Measurements from ENCODE around the gene CAMSAP3.

Gene CAMSAP3

GRCh38 chr19:7579182-7579581, 16.5 kb upstream of the CAMSAP3 start:
- no peak for DNase-seq

GRCh38 chr19:7582446-7582845, 13.2 kb upstream of the CAMSAP3 start:
- DNase-seq: no peak

- DNase-seq: no peak
These were observed 5.8 kb upstream of the CAMSAP3 start for GRCh38 chr19:7589822-7590221.

- DNase-seq: no peak
These were observed 5.4 kb upstream of the CAMSAP3 start for GRCh38 chr19:7590256-7590655.

GRCh38 chr19:7596211-7596937, 711 bp downstream of the CAMSAP3 start:
- DNase-seq: no peak

GRCh38 chr19:7597689-7598088, 2.0 kb downstream of the CAMSAP3 start:
- DNase-seq: no peak

- DNase-seq: no peak
These were observed 2.5 kb downstream of the CAMSAP3 start for GRCh38 chr19:7598180-7598579.

GRCh38 chr19:7600721-7601120, 5.1 kb downstream of the CAMSAP3 start:
- no peak for DNase-seq

GRCh38 chr19:7602240-7602934, 6.7 kb downstream of the CAMSAP3 start:
- DNase-seq: no peak

- DNase-seq: no peak
These were observed 7.4 kb downstream of the CAMSAP3 start for GRCh38 chr19:7602935-7603497.

GRCh38 chr19:7603919-7604318, 8.3 kb downstream of the CAMSAP3 start:
- no peak for DNase-seq

- no peak for DNase-seq
These were observed 10.0 kb downstream of the CAMSAP3 start for GRCh38 chr19:7605490-7606222.

GRCh38 chr19:7606289-7606688, 10.6 kb downstream of the CAMSAP3 start:
- DNase-seq: no peak

GRCh38 chr19:7607212-7607873, 11.7 kb downstream of the CAMSAP3 start:
- no peak for DNase-seq

GRCh38 chr19:7607874-7608560, 12.4 kb downstream of the CAMSAP3 start:
- no peak for DNase-seq

GRCh38 chr19:7610491-7611240, 15.0 kb downstream of the CAMSAP3 start:
- DNase-seq: no peak

GRCh38 chr19:7611541-7612279, 16.0 kb downstream of the CAMSAP3 start:
- DNase-seq: no peak

GRCh38 chr19:7612282-7613274, 16.9 kb downstream of the CAMSAP3 start:
- no peak for DNase-seq

All from fibroblast of upper back skin (primary cell).